ENCODE data around the gene VAV2. TPM values are rescaled to one million over a fixed set of nuclear protein-coding genes. Genes with fewer than 3 reads are reported as not detected.

The VAV2 gene
- total RNA-seq, 2 experiments from 2014 or later: 11.0 to 27.8 TPM

GRCh38 chr9:133970581-133971058 is 21.5 kb downstream of the VAV2 start:
- ChIA-PET POLR2A (no interaction called here), CTCF (ENCODE audit: unreplicated experiment) (no interaction called here)
- Histone ChIP-seq H4K20me1 (ENCODE audit: insufficient read depth, low read length) (no peaks in the 10 kb centered on the region; the same call in 1 of the 2 replicates), H2AFZ (ENCODE audit: low read length) (no peak overlapping the region), H3K79me2 (ENCODE audit: insufficient read depth, low read depth, low read length) (peaks cover 7% of the 10 kb centered on the region; the same call in 1 of the 2 replicates), H3K4me2 (ENCODE audit: low read length) (no peak overlapping the region), H3K4me3 (ENCODE audit: low read depth, low read length, poor library complexity, severe bottlenecking) (no peak overlapping the region), H3K4me1 (ENCODE audit: insufficient read depth, low read length, poor library complexity, severe bottlenecking) (peaks cover 28% of the 10 kb centered on the region), H3K9me3 (ENCODE audit: low read length) (no peaks in the 10 kb centered on the region), H3K27ac (ENCODE audit: low read depth, low read length, poor library complexity, severe bottlenecking) (no peak overlapping the region), H3K9me2 (ENCODE audit: insufficient read depth, low read length) (no peaks in the 10 kb centered on the region), H3K36me3 (ENCODE audit: insufficient read depth, low read length) (no peaks in the 10 kb centered on the region)
- no peak for DNase-seq (ENCODE audit: low spot score)
- no peak for TF ChIP-seq EZH2phosphoT487 (IDR thresholded peaks at IDR 0.05; ENCODE audit: borderline replicate concordance, low read depth, low read length)
- TF ChIP-seq CTCF (conservative IDR thresholded peaks at IDR 0.05; ENCODE audit: low read length): no peak
- no TSS peak for BruUV-seq (replicated peaks)
- intact Hi-C loops (cut with micrococcal nuclease; ENCODE audit: unreplicated experiment): no loop called here

- Histone ChIP-seq H2AFZ (ENCODE audit: low read length) (no peak overlapping the region), H3K4me3 (ENCODE audit: low read depth, low read length, poor library complexity, severe bottlenecking) (no peak overlapping the region), H4K20me1 (ENCODE audit: insufficient read depth, low read length) (no peaks in the 10 kb centered on the region; the same call in 1 of the 2 replicates), H3K79me2 (ENCODE audit: insufficient read depth, low read depth, low read length) (peaks cover 13% of the 10 kb centered on the region), H3K4me1 (ENCODE audit: insufficient read depth, low read length, poor library complexity, severe bottlenecking) (peaks cover 28% of the 10 kb centered on the region), H3K9me3 (ENCODE audit: low read length) (0 out of 2 replicates have a peak, but pooled peaks cover 1% of the 10 kb centered on the region), H3K4me2 (ENCODE audit: low read length) (no peak overlapping the region), H3K9me2 (ENCODE audit: insufficient read depth, low read length) (no peaks in the 10 kb centered on the region), H3K36me3 (ENCODE audit: insufficient read depth, low read length) (peaks cover under 1% of the 10 kb centered on the region; the same call in 1 of the 2 replicates), H3K27ac (ENCODE audit: low read depth, low read length, poor library complexity, severe bottlenecking) (no peak overlapping the region)
- ChIA-PET POLR2A (no interaction called here), CTCF (ENCODE audit: unreplicated experiment) (no interaction called here)
- TF ChIP-seq EZH2phosphoT487 (IDR thresholded peaks at IDR 0.05; ENCODE audit: borderline replicate concordance, low read depth, low read length): no peak
- no peak for TF ChIP-seq CTCF (conservative IDR thresholded peaks at IDR 0.05; ENCODE audit: low read length)
- BruUV-seq (replicated peaks): no TSS peak
- intact Hi-C loops (cut with micrococcal nuclease; ENCODE audit: unreplicated experiment): no loop called here
- no peak for DNase-seq (ENCODE audit: low spot score)
Measured at GRCh38 chr9:133969681-133970580, 22.2 kb downstream of the VAV2 start.
